PC-9 (cell line): ENCODE measurements around the gene CALR3. TPM values are rescaled to one million over a fixed set of nuclear protein-coding genes. Genes with fewer than 3 reads are reported as not detected.

Experiments
- BruUV-seq: library from RNA; stranded (reverse); fragments of 400-500 nt; replicated peaks from 2 replicates; lab custom pipeline; 2021; lab: Mats Ljungman, UMichigan
- CTCF ChIA-PET: fragments of 300-600 bp; sonication (Branson Sonifier 250); formaldehyde crosslinking; loops from one replicate; lab custom pipeline; 2022; ENCODE audit warnings: antibody characterized with exemption; lab: Charles Lee
- POLR2A ChIA-PET: fragments of 300-600 bp; sonication (Branson Sonifier 250); formaldehyde crosslinking; loops from one replicate; lab custom pipeline; 2022; ENCODE audit warnings: antibody characterized with exemption; ENCODE audit not compliant: unreplicated experiment; lab: Charles Lee
- DNase-seq, 2 experiments: peaks; one replicate each; pipeline versions ENCODE4 v3.0.0 to v3.0.0-alpha.2; 2015 to 2022; ENCODE audit warnings: mixed read lengths in 1 of 2
- H2AFZ ChIP-seq: fragments of 200-600 bp; sonication (generic); 2 replicates; pipeline ENCODE4 v1.8.1; 2017; ENCODE audit warnings: antibody characterized with exemption
- H3F3A ChIP-seq: fragments of 200-600 bp; sonication (generic); 2 replicates; pipeline ENCODE4 v1.8.1; 2017; ENCODE audit warnings: antibody characterized with exemption, mild to moderate bottlenecking, low read depth; ENCODE audit not compliant: insufficient read depth
- H3K27ac ChIP-seq: fragments of 200-600 bp; sonication (generic); 2 replicates; pipeline ENCODE4 v1.6.1; 2016; ENCODE audit warnings: mixed run types
- H3K27me3 ChIP-seq: fragments of 200-600 bp; sonication (generic); 2 replicates; pipeline ENCODE4 v1.6.1; 2016; ENCODE audit warnings: low read depth, mixed run types; ENCODE audit not compliant: insufficient read depth
- H3K36me3 ChIP-seq: fragments of 200-600 bp; sonication (generic); 2 replicates; pipeline ENCODE4 v1.6.1; 2016; ENCODE audit warnings: low read depth, mixed run types
- H3K4me1 ChIP-seq: fragments of 200-600 bp; sonication (generic); replicated peaks from 2 replicates; pipeline ENCODE4 v1.6.1; 2016; ENCODE audit warnings: mixed run types; ENCODE audit not compliant: insufficient read depth
- H3K4me2 ChIP-seq: fragments of 200-600 bp; sonication (generic); 2 replicates; pipeline ENCODE4 v1.6.1; 2017; ENCODE audit warnings: mixed run types
- H3K4me3 ChIP-seq: fragments of 200-600 bp; sonication (generic); 2 replicates; pipeline ENCODE4 v1.6.1; 2016; ENCODE audit warnings: mixed run types
- H3K79me2 ChIP-seq: fragments of 200-600 bp; sonication (generic); 2 replicates; pipeline ENCODE4 v1.6.1; 2017; ENCODE audit warnings: low read depth, mixed run types
- H3K9me2 ChIP-seq: fragments of 200-600 bp; sonication (generic); 2 replicates; pipeline ENCODE4 v1.8.1; 2017; ENCODE audit warnings: mild to moderate bottlenecking; ENCODE audit not compliant: insufficient read depth
- H3K9me3 ChIP-seq: fragments of 200-600 bp; sonication (generic); 2 replicates; pipeline ENCODE4 v1.8.1; 2016; ENCODE audit warnings: low read depth; ENCODE audit not compliant: insufficient read depth
- H4K20me1 ChIP-seq: fragments of 200-600 bp; sonication (generic); 2 replicates; pipeline ENCODE4 v1.8.1; 2017; ENCODE audit not compliant: insufficient read depth
- CTCF ChIP-seq: fragments of 200-600 bp; sonication (generic); conservative IDR thresholded peaks from 2 replicates; pipeline ENCODE4 v1.6.1; 2017; ENCODE audit warnings: mixed run types, antibody characterized with exemption, mild to moderate bottlenecking, moderate library complexity
- EZH2 ChIP-seq: fragments of 200-600 bp; sonication (generic); IDR thresholded peaks from 2 replicates; pipeline ENCODE4 v1.8.0; 2017; ENCODE audit warnings: antibody characterized with exemption, low read depth
- intact Hi-C: fragments of 100-400 bp; cut with micrococcal nuclease; formaldehyde crosslinking; loops from one replicate; pipeline ENCODE4 v1.10.0; 2022; ENCODE audit not compliant: unreplicated experiment
- total RNA-seq: library from RNA; stranded (reverse); gene quantifications from 2 replicates; pipeline ENCODE4 v1.2.3, GENCODE V29; 2021

The CALR3 gene
- total RNA-seq, 1 experiment from 2014 or later = not detected

GRCh38 chr19:16518483-16519229 is 22.7 kb upstream of the CALR3 start:
- intact Hi-C loops = no loop called here
- H3K9me2 ChIP-seq = no peaks in the 10 kb centered on the region
- H3K4me2 ChIP-seq = no peak overlapping the region
- H4K20me1 ChIP-seq = peaks cover 62% of the 10 kb centered on the region
- no peaks in the 10 kb centered on the region for H3K9me3 ChIP-seq
- no peak for DNase-seq
- H3K79me2 ChIP-seq = no peaks in the 10 kb centered on the region
- BruUV-seq = no TSS peak
- TF ChIP-seq CTCF = no peak; the same call in 1 of the 2 replicates
- TF ChIP-seq EZH2 = no peak
- H3K4me1 ChIP-seq = no peaks in the 10 kb centered on the region
- no peaks in the 10 kb centered on the region for H3K27me3 ChIP-seq
- H3K36me3 ChIP-seq = peaks cover 17% of the 10 kb centered on the region; the same call in 1 of the 2 replicates
- H2AFZ ChIP-seq = no peak overlapping the region
- no peak overlapping the region for H3K27ac ChIP-seq
- H3F3A ChIP-seq = peaks cover 49% of the 10 kb centered on the region
- ChIA-PET CTCF (no interaction called here), POLR2A (interaction anchor here (0.7 kb wide), 1 partner anchor 114 kb away, joined by 3 read pairs; no protein-coding TSS in a partner anchor)
- no peak overlapping the region for H3K4me3 ChIP-seq

- H3K36me3 ChIP-seq = peaks cover 17% of the 10 kb centered on the region; the same call in 1 of the 2 replicates
- intact Hi-C loops = no loop called here
- POLR2A ChIA-PET = no interaction called here
Observed at GRCh38 chr19:16518061-16518460, 22.1 kb upstream of the CALR3 start.

More at GRCh38 chr19:16518061-16518460, 22.1 kb upstream of the CALR3 start:
- no peak for DNase-seq
- CTCF ChIA-PET = no interaction called here
- Histone ChIP-seq H2AFZ (no peak overlapping the region), H3K9me2 (no peaks in the 10 kb centered on the region), H3K27me3 (no peaks in the 10 kb centered on the region), H4K20me1 (peaks cover 56% of the 10 kb centered on the region), H3K79me2 (no peaks in the 10 kb centered on the region), H3K4me3 (no peak overlapping the region), H3K27ac (no peak overlapping the region), H3K9me3 (no peaks in the 10 kb centered on the region), H3F3A (peaks cover 44% of the 10 kb centered on the region), H3K4me2 (no peak overlapping the region), H3K4me1 (no peaks in the 10 kb centered on the region)
- TSS peak; percentile 26 for BruUV-seq
- TF ChIP-seq EZH2 = no peak
- no peak for TF ChIP-seq CTCF
